Loucy (cell line): ENCODE results near the gene MED31.

Experiments
- CTCF ChIP-seq: fragments of 200-600 bp; sonication (generic); conservative IDR thresholded peaks from 2 replicates; pipeline ENCODE4 v1.5.1; 2014; ENCODE audit warnings: mild to moderate bottlenecking, antibody characterized with exemption, low read length
- EZH2phosphoT487 ChIP-seq: fragments of 200-600 bp; IDR thresholded peaks from 2 replicates; pipeline ENCODE4 v1.6.1; 2018; ENCODE audit warnings: antibody characterized with exemption, mild to moderate bottlenecking, moderate library complexity, borderline replicate concordance

GRCh38 chr17:6668727-6669425 is 17.5 kb upstream of the MED31 start:
- TF ChIP-seq CTCF: no peak
- TF ChIP-seq EZH2phosphoT487: no peak
